ENCODE measurements around the gene ATP6AP2.

ATP6AP2 gene

GRCh38 chrX:40580537-40581335, at the start of gene ATP6AP2:
Gene ATP6AP2, plus strand, starts transcription at chrX:40580970. Its CDS starts 96 bp downstream, at chrX:40581066.
- peak; percentile 93 for DNase-seq (ENCODE audit: low spot score)

DNA sequence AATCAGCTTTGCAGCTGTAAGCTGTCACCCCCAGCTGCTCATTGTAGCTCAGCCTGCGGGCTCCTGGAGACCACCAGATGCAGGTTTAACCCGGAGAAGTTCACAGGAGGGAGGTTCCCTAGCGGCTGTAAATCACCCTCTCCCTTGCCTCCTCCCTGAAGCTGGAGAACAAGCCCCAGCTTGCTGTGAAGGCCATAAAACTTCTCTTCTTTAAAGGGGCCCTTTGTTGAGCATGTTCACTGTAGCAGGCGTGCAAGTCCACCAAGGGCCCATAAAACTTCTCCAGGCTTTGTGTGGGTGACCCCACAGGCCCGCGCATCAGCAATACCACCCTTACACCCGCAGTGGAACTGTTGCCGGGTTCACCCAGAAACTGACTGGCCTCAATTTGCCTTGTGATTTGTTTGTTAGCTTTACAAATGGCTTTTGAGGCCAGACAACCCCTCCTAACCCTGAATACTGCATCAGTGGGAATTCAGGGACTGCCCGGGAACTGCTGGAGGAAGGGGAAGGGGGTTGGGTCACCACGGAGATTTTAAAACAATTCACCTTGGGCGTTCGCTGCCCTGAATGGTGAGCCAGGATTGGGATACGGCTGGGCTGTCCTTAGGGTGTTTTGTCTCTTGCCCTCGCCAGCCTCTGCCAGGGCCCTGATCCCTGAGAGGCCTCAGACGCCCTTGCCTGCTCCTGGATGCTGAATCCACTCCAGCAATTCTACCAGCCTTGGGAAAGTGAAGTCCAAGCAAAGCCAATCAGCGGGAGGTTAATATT, 49.5 kb upstream of the ATP6AP2 start:
- no peak for DNase-seq (ENCODE audit: low spot score)

DNA sequence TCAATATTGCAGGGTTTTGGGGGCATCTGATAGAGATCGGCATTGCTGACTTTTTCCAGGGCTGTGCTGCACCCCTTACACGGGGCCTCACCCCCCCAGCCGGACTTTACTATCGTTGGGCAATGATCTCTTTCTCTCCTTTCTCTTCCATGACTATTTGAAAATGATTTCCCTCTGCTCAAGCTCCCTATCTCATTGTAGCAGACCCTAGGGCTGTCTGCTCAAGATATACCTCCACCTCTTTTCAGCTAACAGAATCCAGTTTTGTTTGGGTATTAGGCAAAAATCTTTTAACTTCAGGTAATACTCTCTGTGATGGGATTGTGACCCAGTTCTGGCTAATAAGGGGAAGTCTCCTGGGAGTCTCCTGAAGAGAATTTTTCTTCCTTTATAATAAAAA, 43.5 kb upstream of the ATP6AP2 start:
- no peak for DNase-seq (ENCODE audit: low spot score)

- DNase-seq (ENCODE audit: low spot score), result no peak
Observed at GRCh38 chrX:40538406-40538805, 42.4 kb upstream of the ATP6AP2 start.

DNA sequence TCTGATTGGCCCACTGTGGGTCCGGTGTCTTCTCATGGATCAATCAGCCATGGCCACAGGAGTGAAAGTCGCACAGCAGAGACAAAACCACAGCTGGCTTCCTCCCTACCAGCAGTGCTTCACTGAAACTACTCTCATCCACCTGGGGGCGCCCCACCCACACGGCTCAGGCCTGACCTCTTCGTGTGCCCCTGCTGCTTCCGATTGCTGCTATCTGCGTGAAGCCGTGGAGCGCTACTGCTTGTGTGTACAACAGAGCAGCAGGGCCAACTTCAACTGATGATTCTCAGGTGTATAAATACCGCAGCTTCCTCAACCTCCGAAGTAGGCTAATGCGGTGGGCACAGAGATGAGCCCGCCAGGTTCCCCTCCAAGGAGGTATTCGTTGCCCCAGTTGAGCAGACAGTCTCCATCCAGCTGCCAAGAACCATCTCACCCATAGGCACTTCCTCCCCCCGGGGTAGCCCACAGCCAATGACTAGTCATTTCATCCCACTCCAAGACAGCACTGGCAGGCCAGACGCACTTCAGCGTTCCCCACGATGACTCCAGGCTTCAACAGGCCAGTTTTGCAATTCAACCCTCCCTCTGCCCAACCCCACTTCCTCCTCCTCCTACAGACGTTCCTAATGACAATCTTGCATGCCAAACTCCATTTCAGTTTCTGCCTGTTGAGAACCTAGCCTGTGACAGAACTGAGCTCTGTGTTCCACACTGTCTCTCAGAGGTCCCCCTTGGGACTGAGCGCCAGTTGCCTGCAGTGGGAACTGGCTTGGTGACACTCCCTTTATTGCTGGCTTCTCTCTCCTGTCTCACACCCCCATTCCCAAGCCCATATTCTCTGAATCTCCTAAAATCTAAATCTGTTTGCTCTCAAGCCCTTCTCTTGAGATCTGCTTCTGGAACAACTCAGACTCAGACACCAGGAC, 41.3 kb upstream of the ATP6AP2 start:
- peak; percentile 64 for DNase-seq (ENCODE audit: low spot score)

DNA sequence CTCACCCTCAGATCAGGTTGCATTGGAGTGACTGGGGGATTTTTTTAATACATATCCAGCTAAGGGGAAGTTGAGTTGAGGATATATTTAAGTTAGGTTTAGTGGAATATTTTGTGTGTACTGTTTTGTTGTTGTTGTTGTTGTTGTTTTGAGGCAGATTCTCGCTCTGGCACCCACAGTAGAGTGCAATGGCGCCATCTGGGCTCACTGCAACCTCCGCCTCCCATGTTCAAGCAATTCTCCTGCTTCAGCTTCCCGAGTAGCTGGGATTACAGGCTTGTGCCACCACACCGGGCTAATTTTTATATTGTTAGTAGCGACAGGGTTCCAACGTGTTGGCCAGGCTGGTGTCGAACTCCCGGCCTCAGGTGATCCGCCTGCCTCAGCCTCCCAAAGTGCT, 38.6 kb upstream of the ATP6AP2 start:
- no peak for DNase-seq (ENCODE audit: low spot score)

DNA sequence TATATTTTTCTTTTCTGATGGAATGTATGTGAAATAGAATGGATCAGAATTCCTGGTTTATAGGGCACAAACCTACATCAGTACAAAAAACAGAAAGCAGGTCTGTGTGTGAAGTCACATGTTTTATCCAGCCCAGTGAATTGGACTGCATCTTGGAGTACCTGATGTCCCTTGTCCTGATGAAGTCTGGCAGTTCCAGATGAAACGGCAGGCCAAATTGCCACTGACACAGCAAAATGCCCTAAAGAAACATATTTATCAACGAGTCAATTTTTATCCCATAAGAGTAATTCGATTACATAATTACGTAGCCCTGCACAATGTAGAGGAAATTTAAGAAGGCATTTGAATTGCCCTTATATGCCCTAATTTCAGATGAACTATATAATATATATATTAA, 37.8 kb upstream of the ATP6AP2 start:
- no peak for DNase-seq (ENCODE audit: low spot score)

- DNase-seq (ENCODE audit: low spot score), result peak; percentile 71
Observed at GRCh38 chrX:40543661-40544328, 37.0 kb upstream of the ATP6AP2 start.

DNA sequence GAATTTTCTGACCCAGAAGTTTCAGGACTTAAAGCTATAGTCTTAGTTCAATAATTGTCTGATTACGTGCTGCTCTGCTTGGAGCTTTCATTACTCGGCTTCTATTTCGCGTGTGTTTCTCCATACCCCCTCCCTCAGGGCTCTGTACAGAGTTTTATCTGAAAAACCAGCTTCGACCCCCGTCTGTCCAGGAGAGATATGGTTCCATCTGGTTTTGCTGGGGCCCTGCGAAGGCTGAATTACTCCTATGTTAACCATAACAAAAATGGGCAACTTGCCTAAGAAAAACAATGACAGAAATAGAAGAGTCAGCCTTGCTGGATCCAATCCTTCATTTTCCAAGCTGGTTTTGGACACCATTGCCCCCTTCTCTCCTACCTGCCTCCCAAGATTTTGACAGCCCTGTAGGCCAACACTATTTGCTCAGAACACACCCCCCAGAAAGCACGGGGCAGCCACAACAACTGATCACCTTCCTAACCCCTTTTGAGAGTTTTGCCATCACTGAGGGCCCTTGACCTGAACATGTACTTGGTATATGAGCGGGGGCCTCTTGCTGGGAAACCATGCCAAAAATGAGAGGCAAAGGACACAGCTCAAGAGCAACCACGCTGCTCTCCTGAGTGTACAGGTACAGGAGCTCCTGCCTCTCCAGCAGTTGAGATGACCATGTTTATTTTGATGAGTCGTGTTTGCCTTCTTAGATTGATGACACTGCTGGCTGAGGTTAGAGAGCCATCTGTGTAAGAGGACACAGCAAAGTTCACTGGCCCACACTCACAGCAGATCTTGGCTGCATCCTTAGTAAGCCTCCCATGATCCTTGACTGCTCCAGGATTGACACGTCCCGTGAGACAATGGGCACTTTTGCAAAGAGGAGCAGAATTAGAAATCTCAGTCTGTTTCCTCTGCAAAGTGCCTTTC, 36.2 kb upstream of the ATP6AP2 start:
- DNase-seq (ENCODE audit: low spot score), result peak; percentile 84

GRCh38 chrX:40546870-40547269, 33.9 kb upstream of the ATP6AP2 start:
- no peak for DNase-seq (ENCODE audit: low spot score)

- DNase-seq (ENCODE audit: low spot score), result peak; percentile 91
Observed at GRCh38 chrX:40550066-40550465, 30.7 kb upstream of the ATP6AP2 start.

- DNase-seq (ENCODE audit: low spot score), result peak; percentile 54
Observed at GRCh38 chrX:40552768-40553167, 28.0 kb upstream of the ATP6AP2 start.

DNA sequence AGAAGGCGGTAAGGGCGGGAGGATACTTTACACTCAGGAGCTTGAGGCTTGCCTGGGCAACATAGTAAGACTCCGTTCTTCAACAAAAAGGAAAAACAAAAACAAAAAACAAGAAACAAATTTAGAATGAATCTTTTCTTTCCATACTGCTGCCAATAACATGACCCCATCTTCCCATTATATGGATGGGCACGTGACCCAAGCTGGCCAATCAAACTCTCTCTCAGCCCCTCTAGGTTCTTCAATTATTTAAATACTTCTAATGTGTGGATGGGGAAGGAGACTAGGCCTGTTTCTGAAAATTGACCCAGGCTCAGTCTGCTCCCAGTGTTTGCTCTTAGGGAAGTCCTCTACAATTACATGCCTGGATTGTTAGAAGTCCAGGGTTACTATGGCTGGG, 22.2 kb upstream of the ATP6AP2 start:
- no peak for DNase-seq (ENCODE audit: low spot score)

- DNase-seq (ENCODE audit: low spot score), result no peak
Observed at GRCh38 chrX:40563784-40564183, 17.0 kb upstream of the ATP6AP2 start.

GRCh38 chrX:40564447-40564846, 16.3 kb upstream of the ATP6AP2 start:
- DNase-seq (ENCODE audit: low spot score), result no peak

DNA sequence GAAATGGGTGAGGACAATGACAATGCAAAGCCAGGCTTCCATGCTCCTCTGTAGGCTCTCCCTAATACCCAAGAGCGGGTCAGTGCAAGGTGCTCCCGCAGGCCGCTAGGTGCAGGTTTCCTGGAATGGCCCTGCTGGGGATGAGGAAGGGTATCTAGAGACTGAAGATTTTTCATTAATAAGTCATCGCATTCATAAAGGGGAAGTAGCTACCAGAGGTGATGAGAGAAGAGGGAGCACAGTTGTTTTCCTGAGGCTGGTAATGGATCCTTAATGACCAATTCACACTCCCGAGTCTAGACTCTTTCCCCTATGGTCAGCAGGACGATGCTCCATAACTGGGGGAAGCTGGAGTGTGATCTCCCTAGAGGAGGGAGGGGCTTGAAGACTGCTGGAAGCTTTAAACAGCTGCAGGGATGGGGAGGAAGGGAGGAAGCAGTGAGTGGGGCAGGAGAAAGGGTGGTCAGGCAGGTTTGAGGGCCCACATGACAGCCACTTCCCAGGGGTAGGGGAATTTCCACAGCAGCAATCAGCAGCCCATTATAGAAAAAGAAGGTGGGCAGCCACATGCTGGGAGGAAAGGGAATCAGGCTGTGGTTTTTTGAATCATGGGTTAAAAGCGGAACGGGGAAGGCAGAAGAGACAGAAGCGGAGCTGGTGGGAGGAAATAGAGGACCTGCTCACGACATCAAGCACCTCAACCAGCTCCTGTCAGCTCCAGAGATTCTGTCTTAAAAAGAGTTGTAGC, 10.2 kb upstream of the ATP6AP2 start:
- no peak for DNase-seq (ENCODE audit: low spot score)

DNA sequence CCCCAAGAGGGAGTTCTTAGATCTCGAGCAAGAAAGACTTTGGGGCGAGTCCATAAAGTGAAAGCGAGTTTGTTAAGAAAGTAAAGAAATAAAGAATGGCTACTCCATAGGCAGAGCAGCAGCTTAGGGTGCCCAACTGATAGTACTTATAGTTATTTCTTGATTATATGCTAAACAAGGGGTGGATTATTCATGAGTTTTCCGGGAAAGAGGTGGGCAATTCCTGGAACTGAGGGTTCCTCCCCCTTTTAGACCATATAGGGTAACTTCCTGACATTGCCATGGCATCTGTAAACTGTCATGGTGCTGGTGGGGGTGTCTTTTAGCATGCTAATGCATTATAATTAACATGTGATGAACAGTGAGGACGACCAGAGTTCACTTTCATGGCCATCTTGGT, 9.6 kb upstream of the ATP6AP2 start:
- DNase-seq (ENCODE audit: low spot score), result peak; percentile 46

GRCh38 chrX:40571600-40571999, 9.2 kb upstream of the ATP6AP2 start:
- DNase-seq (ENCODE audit: low spot score), result no peak

DNA sequence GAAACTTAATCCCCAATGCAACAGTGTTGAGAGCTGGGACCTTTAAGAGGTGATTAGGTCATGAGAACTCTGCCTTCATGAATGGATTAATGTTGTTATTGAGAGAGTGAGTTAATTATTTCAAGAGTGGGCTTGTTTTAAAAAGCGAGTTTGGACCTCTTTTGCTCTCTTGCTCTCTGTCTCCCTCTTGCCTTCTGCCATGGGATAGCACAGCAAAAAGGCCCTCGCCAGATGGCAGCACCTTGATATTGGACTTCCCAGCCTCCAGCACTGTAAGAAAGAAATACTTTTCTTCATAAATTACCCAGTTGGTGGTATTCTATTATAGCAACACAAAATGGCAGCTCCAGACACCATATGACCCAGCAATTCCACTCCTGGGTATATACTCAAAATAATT, 7.0 kb upstream of the ATP6AP2 start:
- peak; percentile 64 for DNase-seq (ENCODE audit: low spot score)

GRCh38 chrX:40575411-40575810, 5.4 kb upstream of the ATP6AP2 start:
- DNase-seq (ENCODE audit: low spot score), result peak; percentile 48
